ENCODE results near the gene PSMA5. TPM values are rescaled to one million over a fixed set of nuclear protein-coding genes. Genes with fewer than 3 reads are reported as not detected.

The PSMA5 gene
- total RNA-seq, 1 donor from 2014 or later: 84.9 TPM

GRCh38 chr1:109361069-109361468 lies 65.2 kb downstream of the PSMA5 start:
- no peak for DNase-seq (ENCODE audit: low spot score)
- Mint-ChIP-seq H3K4me3 (ENCODE audit: unreplicated experiment) (no peak overlapping the region), H3K36me3 (ENCODE audit: low read depth, unreplicated experiment) (peaks cover 6% of the 10 kb centered on the region), H3K27ac (ENCODE audit: unreplicated experiment) (no peak overlapping the region), H3K4me1 (ENCODE audit: unreplicated experiment) (peaks cover 8% of the 10 kb centered on the region), H3K27me3 (ENCODE audit: unreplicated experiment) (no peaks in the 10 kb centered on the region), H3K9me3 (ENCODE audit: unreplicated experiment) (no peaks in the 10 kb centered on the region)
- TF ChIP-seq CTCF (IDR thresholded peaks at IDR 0.05; ENCODE audit: unreplicated experiment): no peak

- no peaks in the 10 kb centered on the region for H3K9me3 Mint-ChIP-seq (ENCODE audit: unreplicated experiment)
- no peak for DNase-seq (ENCODE audit: low spot score)
- TF ChIP-seq CTCF (IDR thresholded peaks at IDR 0.05; ENCODE audit: unreplicated experiment): no peak
- no peak overlapping the region for H3K4me3 Mint-ChIP-seq (ENCODE audit: unreplicated experiment)
- no peak overlapping the region for H3K27ac Mint-ChIP-seq (ENCODE audit: unreplicated experiment)
- H3K27me3 Mint-ChIP-seq (ENCODE audit: unreplicated experiment): no peaks in the 10 kb centered on the region
- peaks cover 28% of the 10 kb centered on the region for H3K4me1 Mint-ChIP-seq (ENCODE audit: unreplicated experiment)
- H3K36me3 Mint-ChIP-seq (ENCODE audit: low read depth, unreplicated experiment): peaks cover 9% of the 10 kb centered on the region
Measured at GRCh38 chr1:109357616-109358015, 68.6 kb downstream of the PSMA5 start.

- no peak overlapping the region for H3K4me3 Mint-ChIP-seq (ENCODE audit: unreplicated experiment)
- DNase-seq (ENCODE audit: low spot score): no peak
- no peak overlapping the region for H3K27ac Mint-ChIP-seq (ENCODE audit: unreplicated experiment)
- peaks cover 3% of the 10 kb centered on the region for H3K27me3 Mint-ChIP-seq (ENCODE audit: unreplicated experiment)
- no peak for TF ChIP-seq CTCF (IDR thresholded peaks at IDR 0.05; ENCODE audit: unreplicated experiment)
- no peaks in the 10 kb centered on the region for H3K9me3 Mint-ChIP-seq (ENCODE audit: unreplicated experiment)
- H3K36me3 Mint-ChIP-seq (ENCODE audit: low read depth, unreplicated experiment): peaks cover 9% of the 10 kb centered on the region
- H3K4me1 Mint-ChIP-seq (ENCODE audit: unreplicated experiment): peaks cover 35% of the 10 kb centered on the region
Measured at GRCh38 chr1:109356915-109357314, 69.3 kb downstream of the PSMA5 start.

- peaks cover 39% of the 10 kb centered on the region for H3K4me1 Mint-ChIP-seq (ENCODE audit: unreplicated experiment)
- H3K36me3 Mint-ChIP-seq (ENCODE audit: low read depth, unreplicated experiment): peaks cover 9% of the 10 kb centered on the region
- no peak for DNase-seq (ENCODE audit: low spot score)
- TF ChIP-seq CTCF (IDR thresholded peaks at IDR 0.05; ENCODE audit: unreplicated experiment): no peak
- no peak overlapping the region for H3K4me3 Mint-ChIP-seq (ENCODE audit: unreplicated experiment)
- peaks cover 5% of the 10 kb centered on the region for H3K27me3 Mint-ChIP-seq (ENCODE audit: unreplicated experiment)
- H3K9me3 Mint-ChIP-seq (ENCODE audit: unreplicated experiment): no peaks in the 10 kb centered on the region
- no peak overlapping the region for H3K27ac Mint-ChIP-seq (ENCODE audit: unreplicated experiment)
Measured at GRCh38 chr1:109356505-109356904, 69.7 kb downstream of the PSMA5 start.

GRCh38 chr1:109354929-109355328 lies 71.3 kb downstream of the PSMA5 start:
- no peaks in the 10 kb centered on the region for H3K9me3 Mint-ChIP-seq (ENCODE audit: unreplicated experiment)

More at GRCh38 chr1:109354929-109355328, 71.3 kb downstream of the PSMA5 start:
- H3K4me1 Mint-ChIP-seq (ENCODE audit: unreplicated experiment): peaks cover 37% of the 10 kb centered on the region
- DNase-seq (ENCODE audit: low spot score): no peak
- H3K36me3 Mint-ChIP-seq (ENCODE audit: low read depth, unreplicated experiment): peaks cover 8% of the 10 kb centered on the region
- peaks cover 5% of the 10 kb centered on the region for H3K27me3 Mint-ChIP-seq (ENCODE audit: unreplicated experiment)
- peak overlapping the region; percentile 37 for H3K27ac Mint-ChIP-seq (ENCODE audit: unreplicated experiment)
- TF ChIP-seq CTCF (IDR thresholded peaks at IDR 0.05; ENCODE audit: unreplicated experiment): no peak
- no peak overlapping the region for H3K4me3 Mint-ChIP-seq (ENCODE audit: unreplicated experiment)

Measured in endothelial cell (in vitro differentiated cells).